ENCODE measurements around the gene HAX1.

- TF ChIP-seq CTCF (tag by site-specific recombination; IDR thresholded peaks at IDR 0.05) (no peak), TCF7L2 (IDR thresholded peaks at IDR 0.05; ENCODE audit: borderline replicate concordance, low read depth, low read length) (no peak), PATZ1 (tag by site-specific recombination; IDR thresholded peaks at IDR 0.05) (no peak), ZNF629 (tag by site-specific recombination; IDR thresholded peaks at IDR 0.05) (no peak), SETDB1 (IDR thresholded peaks at IDR 0.05; ENCODE audit: insufficient read length, low read length) (no peak)
Observed at GRCh38 chr1:154304664-154305337, 32.4 kb downstream of the HAX1 start.

Data from HEK293 (cell line).